H9 (cell line): ENCODE data around the gene PPFIBP1. TPM values are rescaled to one million over a fixed set of nuclear protein-coding genes. Genes with fewer than 3 reads are reported as not detected.

ENCODE experiments used
- DNase-seq: peaks from one replicate; pipeline ENCODE4 v3.0.0-alpha.2; 2017
- H2AFZ ChIP-seq: one replicate; pipeline ENCODE4 v1.6.1; 2013; ENCODE audit warnings: mild to moderate bottlenecking, low read length, control low read depth, moderate library complexity
- H2AK5ac ChIP-seq: 2 replicates; pipeline ENCODE4 v1.6.1; 2013; ENCODE audit warnings: low read length, control low read depth, mixed read lengths; ENCODE audit not compliant: insufficient read length
- H2BK120ac ChIP-seq: one replicate; pipeline ENCODE4 v1.6.1; 2013; ENCODE audit warnings: low read depth, mild to moderate bottlenecking, low read length, control low read depth, inconsistent platforms; ENCODE audit not compliant: poor library complexity, severe bottlenecking
- H2BK12ac ChIP-seq: 2 replicates; pipeline ENCODE4 v1.6.1; 2013; ENCODE audit warnings: low read length, control low read depth, mixed read lengths, low read depth; ENCODE audit not compliant: insufficient read length
- H2BK15ac ChIP-seq: 2 replicates; pipeline ENCODE4 v1.6.1; 2013; ENCODE audit warnings: low read depth, low read length, control low read depth
- H2BK20ac ChIP-seq: one replicate; pipeline ENCODE4 v1.6.1; 2013; ENCODE audit warnings: low read depth, mild to moderate bottlenecking, low read length, control low read depth, inconsistent platforms; ENCODE audit not compliant: poor library complexity, severe bottlenecking
- H2BK5ac ChIP-seq: 2 replicates; pipeline ENCODE4 v1.6.1; 2013; ENCODE audit warnings: low read length, control low read depth, mixed read lengths; ENCODE audit not compliant: insufficient read length
- H3K14ac ChIP-seq: 2 replicates; pipeline ENCODE4 v1.6.1; 2013; ENCODE audit warnings: low read length, control low read depth; ENCODE audit not compliant: insufficient read depth
- H3K18ac ChIP-seq: 2 replicates; pipeline ENCODE4 v1.6.1; 2013; ENCODE audit warnings: low read depth, mild to moderate bottlenecking, mixed read lengths, low read length, control low read depth; ENCODE audit not compliant: insufficient read length
- H3K23ac ChIP-seq: 2 replicates; pipeline ENCODE4 v1.6.1; 2013; ENCODE audit warnings: low read length, control low read depth, mixed read lengths, low read depth; ENCODE audit not compliant: insufficient read length
- H3K23me2 ChIP-seq: 2 replicates; pipeline ENCODE4 v1.6.1; 2013; ENCODE audit warnings: low read depth, mild to moderate bottlenecking, mixed read lengths, low read length, control low read depth; ENCODE audit not compliant: insufficient read length, poor library complexity, severe bottlenecking
- H3K27ac ChIP-seq: 2 replicates; pipeline ENCODE4 v1.5.1; 2013; ENCODE audit warnings: low read length, control low read depth, mixed read lengths, low read depth; ENCODE audit not compliant: insufficient read length
- H3K27me3 ChIP-seq: 2 replicates; pipeline ENCODE4 v1.6.1; 2013; ENCODE audit warnings: low read length, control low read depth, inconsistent platforms; ENCODE audit not compliant: insufficient read depth
- H3K4ac ChIP-seq: 2 replicates; pipeline ENCODE4 v1.6.1; 2013; ENCODE audit warnings: low read depth, mild to moderate bottlenecking, control low read depth, inconsistent platforms, low read length, moderate library complexity
- H3K4me1 ChIP-seq: 2 replicates; pipeline ENCODE4 v1.6.1; 2013; ENCODE audit warnings: low read length, control low read depth, inconsistent platforms; ENCODE audit not compliant: insufficient read depth
- H3K4me2 ChIP-seq: 2 replicates; pipeline ENCODE4 v1.6.1; 2013; ENCODE audit warnings: low read length, control low read depth, mixed read lengths; ENCODE audit not compliant: insufficient read length, insufficient read depth
- H3K56ac ChIP-seq: 2 replicates; pipeline ENCODE4 v1.6.1; 2013; ENCODE audit warnings: low read depth, mild to moderate bottlenecking, mixed read lengths, low read length, control low read depth; ENCODE audit not compliant: insufficient read length
- H3K79me1 ChIP-seq: 2 replicates; pipeline ENCODE4 v1.6.1; 2013; ENCODE audit warnings: low read depth, mild to moderate bottlenecking, moderate library complexity, low read length, control low read depth, inconsistent platforms; ENCODE audit not compliant: insufficient read depth, poor library complexity, severe bottlenecking
- H3K79me2 ChIP-seq: 2 replicates; pipeline ENCODE4 v1.6.1; 2013; ENCODE audit warnings: low read length, control low read depth, inconsistent platforms; ENCODE audit not compliant: insufficient read depth
- H3K9ac ChIP-seq: 2 replicates; pipeline ENCODE4 v1.6.1; 2013; ENCODE audit warnings: low read length, control low read depth, mixed read lengths; ENCODE audit not compliant: insufficient read length; ENCODE audit errors: extremely low read depth
- H3K9me3 ChIP-seq: one replicate; pipeline ENCODE4 v1.6.1; 2013; ENCODE audit warnings: low read depth, low read length, inconsistent platforms; ENCODE audit not compliant: control insufficient read depth
- H3T11ph ChIP-seq: one replicate; pipeline ENCODE4 v1.6.1; 2013; ENCODE audit warnings: mild to moderate bottlenecking, low read length, control low read depth, inconsistent platforms
- H4K20me1 ChIP-seq: one replicate; pipeline ENCODE4 v1.6.1; 2013; ENCODE audit not compliant: control insufficient read depth, insufficient read length, insufficient read depth
- H4K5ac ChIP-seq: 2 replicates; pipeline ENCODE4 v1.6.1; 2013; ENCODE audit warnings: low read depth, mild to moderate bottlenecking, mixed read lengths, low read length, control low read depth; ENCODE audit not compliant: insufficient read length
- H4K8ac ChIP-seq: replicated peaks from 2 replicates; pipeline ENCODE4 v1.6.1; 2013; ENCODE audit warnings: low read length, control low read depth, mixed read lengths, low read depth; ENCODE audit not compliant: insufficient read length
- H4K91ac ChIP-seq: 2 replicates; pipeline ENCODE4 v1.6.1; 2013; ENCODE audit warnings: low read depth, mild to moderate bottlenecking, moderate library complexity, mixed read lengths, low read length, control low read depth; ENCODE audit not compliant: insufficient read length
- H3K27ac Mint-ChIP-seq, 3 experiments: 2 replicates in 2 of 3; 3 replicates in 1 of 3; pipeline ENCODE4 v1.8.0; 2020 to 2021; ENCODE audit warnings: mixed read lengths in 3 of 3, mild to moderate bottlenecking in 1 of 3, moderate library complexity in 1 of 3
- H3K27me3 Mint-ChIP-seq: 2 replicates; pipeline ENCODE4 v1.8.0; 2021; ENCODE audit warnings: low read depth, mild to moderate bottlenecking, moderate library complexity, mixed read lengths
- H3K36me3 Mint-ChIP-seq, 3 experiments: 2 replicates in 2 of 3; 3 replicates in 1 of 3; pipeline ENCODE4 v1.8.0; 2020 to 2021; ENCODE audit warnings: low read depth in 3 of 3, mixed read lengths in 3 of 3; ENCODE audit not compliant: insufficient read depth in 1 of 3
- H3K4me1 Mint-ChIP-seq, 2 experiments: 2 replicates each; pipeline ENCODE4 v1.8.0; 2020; ENCODE audit warnings: mixed read lengths in 2 of 2
- H3K4me3 Mint-ChIP-seq, 2 experiments: 2 replicates in 1 of 2; 3 replicates in 1 of 2; pipeline ENCODE4 v1.8.0; 2020 to 2021; ENCODE audit warnings: mild to moderate bottlenecking in 2 of 2, mixed read lengths in 2 of 2, moderate library complexity in 1 of 2
- H3K9me3 Mint-ChIP-seq, 2 experiments: 2 replicates in 1 of 2; 3 replicates in 1 of 2; pipeline ENCODE4 v1.8.0; 2020; ENCODE audit warnings: mild to moderate bottlenecking in 2 of 2, mixed read lengths in 2 of 2, moderate library complexity in 1 of 2
- WGBS: extraction: QIAGEN DNeasy Blood & Tissue Kit; methylation state at CpG from one replicate; pipeline ENCODE4 v1.1.7; 2013; ENCODE audit warnings: missing lambda C conversion rate, low lambda C conversion rate, mixed read lengths; ENCODE audit not compliant: insufficient read length; ENCODE audit errors: extremely low coverage; 5-methylcytosine and 5-hydroxymethylcytosine counted together
- total RNA-seq: library from RNA; stranded (reverse); gene quantifications from 2 replicates; pipeline ENCODE4 v1.2.1, GENCODE V29; 2021
- TF ChIP-seq, protein P1 (sequence below): fragments of 200-600 bp; sonication (generic); conservative IDR thresholded peaks from 3 replicates; pipeline ENCODE4 v1.8.0; 2021; ENCODE audit warnings: antibody characterized with exemption, mild to moderate bottlenecking

Gene PPFIBP1
- total RNA-seq, 1 experiment from 2014 or later, result 29.2 TPM

DNA sequence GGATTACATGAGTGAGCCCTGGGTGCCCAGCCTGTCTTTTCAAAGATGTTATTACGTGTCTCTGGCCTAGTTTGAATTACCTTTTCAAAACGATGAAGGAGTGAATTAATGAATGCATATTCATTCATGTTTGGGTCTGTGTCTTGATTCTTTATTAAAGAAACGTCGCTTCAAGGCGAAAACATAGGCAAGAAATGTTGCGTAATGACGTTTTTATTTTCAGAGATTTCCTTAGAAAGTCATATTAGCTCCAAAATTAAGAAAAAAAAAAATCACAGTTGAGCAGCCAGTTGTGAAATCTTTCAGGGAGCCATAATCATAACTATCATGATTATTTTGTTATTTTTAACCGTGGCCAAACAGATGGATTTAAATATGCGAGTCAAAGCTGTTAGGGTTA is 3.5 kb downstream of the PPFIBP1 start:
- no CpG with 5 or more reads among the region's 9 CpGs for WGBS
- no peak overlapping the region for H3K4me3 Mint-ChIP-seq
- no peaks in the 10 kb centered on the region for H3K79me2 ChIP-seq

More for the DNA sequence above, 3.5 kb downstream of the PPFIBP1 start:
- H3K56ac ChIP-seq, result no peak overlapping the region
- no peaks in the 10 kb centered on the region for H3K9me3 ChIP-seq
- H3K18ac ChIP-seq, result no peak overlapping the region
- peaks cover 18% of the 10 kb centered on the region for H3K23me2 ChIP-seq
- peaks cover 31 to 35% of the 10 kb centered on the region in 2 experiments for H3K4me1 Mint-ChIP-seq
- H3K4ac ChIP-seq, result no peak overlapping the region
- H2AFZ ChIP-seq, result no peak overlapping the region
- H2BK12ac ChIP-seq, result no peak overlapping the region
- no peaks in the 10 kb centered on the region for H3K9me3 Mint-ChIP-seq
- H3K36me3 Mint-ChIP-seq, result peaks cover 0 to under 1% (median 0%) of the 10 kb centered on the region in 3 experiments; a peak in 1 of 7 replicates
- no peak overlapping the region for H2BK15ac ChIP-seq
- H3K4me2 ChIP-seq, result no peak overlapping the region
- H3K27me3 ChIP-seq, result no peaks in the 10 kb centered on the region
- no peaks in the 10 kb centered on the region for H4K20me1 ChIP-seq
- H3T11ph ChIP-seq, result no peak overlapping the region
- H2BK20ac ChIP-seq, result no peak overlapping the region
- H4K91ac ChIP-seq, result no peak overlapping the region
- H2BK120ac ChIP-seq, result no peak overlapping the region
- TF ChIP-seq, protein P1, sequence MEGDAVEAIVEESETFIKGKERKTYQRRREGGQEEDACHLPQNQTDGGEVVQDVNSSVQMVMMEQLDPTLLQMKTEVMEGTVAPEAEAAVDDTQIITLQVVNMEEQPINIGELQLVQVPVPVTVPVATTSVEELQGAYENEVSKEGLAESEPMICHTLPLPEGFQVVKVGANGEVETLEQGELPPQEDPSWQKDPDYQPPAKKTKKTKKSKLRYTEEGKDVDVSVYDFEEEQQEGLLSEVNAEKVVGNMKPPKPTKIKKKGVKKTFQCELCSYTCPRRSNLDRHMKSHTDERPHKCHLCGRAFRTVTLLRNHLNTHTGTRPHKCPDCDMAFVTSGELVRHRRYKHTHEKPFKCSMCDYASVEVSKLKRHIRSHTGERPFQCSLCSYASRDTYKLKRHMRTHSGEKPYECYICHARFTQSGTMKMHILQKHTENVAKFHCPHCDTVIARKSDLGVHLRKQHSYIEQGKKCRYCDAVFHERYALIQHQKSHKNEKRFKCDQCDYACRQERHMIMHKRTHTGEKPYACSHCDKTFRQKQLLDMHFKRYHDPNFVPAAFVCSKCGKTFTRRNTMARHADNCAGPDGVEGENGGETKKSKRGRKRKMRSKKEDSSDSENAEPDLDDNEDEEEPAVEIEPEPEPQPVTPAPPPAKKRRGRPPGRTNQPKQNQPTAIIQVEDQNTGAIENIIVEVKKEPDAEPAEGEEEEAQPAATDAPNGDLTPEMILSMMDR, result no peak
- no peak overlapping the region for H3K9ac ChIP-seq
- no peak overlapping the region for H4K8ac ChIP-seq
- no peak overlapping the region for H4K5ac ChIP-seq
- no peak overlapping the region for H3K23ac ChIP-seq
- peaks cover 3% of the 10 kb centered on the region for H3K79me1 ChIP-seq
- no peak for DNase-seq
- H3K4me1 ChIP-seq, result peaks cover 4% of the 10 kb centered on the region; the same call in 1 of the 2 replicates
- no peak overlapping the region for H3K14ac ChIP-seq
- H3K27ac Mint-ChIP-seq, result no peak overlapping the region
- H3K27ac ChIP-seq, result no peak overlapping the region
- no peak overlapping the region for H2AK5ac ChIP-seq
- peaks cover 14% of the 10 kb centered on the region for H3K27me3 Mint-ChIP-seq
- H2BK5ac ChIP-seq, result no peak overlapping the region
